GM12865 (cell line): ENCODE data around the gene BRINP3.

ENCODE experiments used
- DNase-seq: peaks from one replicate; pipeline ENCODE4 v3.0.0; 2010; ENCODE audit warnings: low read depth
- H3K4me3 ChIP-seq: 2 replicates; pipeline ENCODE4 v1.5.1; 2011; ENCODE audit warnings: mild to moderate bottlenecking, low read depth, low read length, control low read depth
- TF ChIP-seq, protein P1 (sequence below): IDR thresholded peaks from 2 replicates; pipeline ENCODE4 v1.5.1; 2011; ENCODE audit warnings: low read length, control low read depth, low read depth, inconsistent platforms; ENCODE audit not compliant: insufficient read depth; ENCODE audit errors: missing control alignments

BRINP3 gene

DNA sequence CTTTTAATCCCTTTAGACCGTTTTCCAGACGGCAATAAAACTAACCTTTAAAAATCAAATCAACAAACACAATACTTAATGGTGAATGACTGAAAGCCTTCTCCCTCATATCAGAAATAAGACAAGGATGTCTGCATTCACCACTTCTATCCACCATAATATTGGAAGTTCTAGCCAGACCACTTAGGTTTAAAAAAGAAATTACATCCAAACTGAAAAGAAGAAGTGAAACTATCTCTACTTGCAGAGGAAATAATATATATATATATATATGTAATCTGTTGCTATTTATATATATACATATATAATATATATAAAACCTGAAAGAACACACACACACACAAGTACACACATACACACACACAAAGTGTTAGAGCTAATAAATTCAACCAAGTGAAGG lies 100.4 kb downstream of the BRINP3 start:
- no peak overlapping the region for H3K4me3 ChIP-seq
- no peak for DNase-seq
- TF ChIP-seq, protein P1, sequence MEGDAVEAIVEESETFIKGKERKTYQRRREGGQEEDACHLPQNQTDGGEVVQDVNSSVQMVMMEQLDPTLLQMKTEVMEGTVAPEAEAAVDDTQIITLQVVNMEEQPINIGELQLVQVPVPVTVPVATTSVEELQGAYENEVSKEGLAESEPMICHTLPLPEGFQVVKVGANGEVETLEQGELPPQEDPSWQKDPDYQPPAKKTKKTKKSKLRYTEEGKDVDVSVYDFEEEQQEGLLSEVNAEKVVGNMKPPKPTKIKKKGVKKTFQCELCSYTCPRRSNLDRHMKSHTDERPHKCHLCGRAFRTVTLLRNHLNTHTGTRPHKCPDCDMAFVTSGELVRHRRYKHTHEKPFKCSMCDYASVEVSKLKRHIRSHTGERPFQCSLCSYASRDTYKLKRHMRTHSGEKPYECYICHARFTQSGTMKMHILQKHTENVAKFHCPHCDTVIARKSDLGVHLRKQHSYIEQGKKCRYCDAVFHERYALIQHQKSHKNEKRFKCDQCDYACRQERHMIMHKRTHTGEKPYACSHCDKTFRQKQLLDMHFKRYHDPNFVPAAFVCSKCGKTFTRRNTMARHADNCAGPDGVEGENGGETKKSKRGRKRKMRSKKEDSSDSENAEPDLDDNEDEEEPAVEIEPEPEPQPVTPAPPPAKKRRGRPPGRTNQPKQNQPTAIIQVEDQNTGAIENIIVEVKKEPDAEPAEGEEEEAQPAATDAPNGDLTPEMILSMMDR, result no peak

DNA sequence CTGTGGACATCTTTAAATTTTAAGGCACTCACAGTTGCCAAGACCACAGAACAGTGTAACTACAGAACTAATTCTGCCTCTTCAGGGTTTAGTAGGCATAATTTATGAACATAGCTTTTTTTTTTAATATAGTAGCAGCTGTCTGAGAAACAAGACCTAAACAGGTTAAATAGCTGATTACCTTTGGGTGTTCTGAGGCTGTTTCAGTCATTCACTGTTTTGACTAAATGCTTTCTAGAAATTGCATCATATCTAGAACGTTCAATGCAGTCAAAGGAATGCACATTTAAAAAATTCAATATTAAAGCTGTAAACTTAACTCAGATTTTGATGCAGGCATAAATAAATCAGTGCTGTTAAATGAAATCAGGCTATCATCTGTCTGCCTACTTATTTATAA lies 101.6 kb downstream of the BRINP3 start:
- no peak for DNase-seq
- H3K4me3 ChIP-seq, result no peak overlapping the region
- TF ChIP-seq, protein P1, result no peak

DNA sequence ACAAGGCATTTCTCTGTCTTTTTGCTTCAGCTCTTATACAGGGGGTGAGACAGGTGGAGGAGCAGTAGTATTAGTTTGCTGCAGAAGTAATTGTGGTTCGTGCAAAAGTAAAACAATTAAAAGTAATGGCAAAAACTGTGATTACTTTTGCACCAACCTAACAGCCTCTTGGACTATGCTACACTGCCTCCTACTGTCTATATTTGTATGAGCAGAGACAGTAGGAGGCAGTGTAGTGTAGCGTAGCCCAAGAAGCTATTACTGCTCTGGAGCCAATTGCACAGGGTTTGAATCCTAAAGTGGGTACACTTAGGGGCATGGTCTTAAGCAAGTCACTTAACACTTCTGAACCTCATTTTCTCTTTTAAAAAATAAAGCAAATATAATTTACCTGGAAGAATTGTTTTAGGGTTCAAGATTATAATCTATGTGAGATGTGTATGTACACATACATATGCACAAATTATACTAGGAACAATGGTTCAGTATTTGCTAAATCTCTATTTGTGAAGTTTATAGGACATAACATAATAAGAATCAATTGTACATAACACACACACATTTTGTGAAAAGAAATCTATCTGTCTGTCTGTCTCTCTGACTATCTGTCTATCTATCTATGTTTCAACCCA lies 103.8 kb downstream of the BRINP3 start:
- TF ChIP-seq, protein P1, result peak; percentile 67
- peak; percentile 49 for DNase-seq
- H3K4me3 ChIP-seq, result no peak overlapping the region

DNA sequence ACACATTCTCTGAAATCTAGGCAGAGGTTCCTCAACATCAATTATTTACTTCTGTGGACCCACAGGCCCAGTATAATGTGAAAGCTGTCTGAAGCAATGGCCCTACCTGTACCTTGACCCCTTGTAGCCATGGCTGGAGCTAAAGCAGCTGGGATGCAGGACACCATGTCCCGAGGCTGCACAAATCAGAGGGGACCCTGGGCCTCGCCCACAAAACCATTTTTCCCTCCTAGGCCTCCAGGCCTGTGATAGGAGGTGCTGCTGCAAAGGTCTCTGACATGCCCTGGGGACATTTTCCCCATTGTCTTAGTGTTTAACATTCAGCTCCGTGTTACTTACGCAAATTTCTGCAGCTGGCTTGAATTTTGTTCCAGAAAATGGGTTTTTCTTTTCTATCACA lies 110.5 kb downstream of the BRINP3 start:
- TF ChIP-seq, protein P1, result no peak
- DNase-seq, result no peak
- no peak overlapping the region for H3K4me3 ChIP-seq

DNA sequence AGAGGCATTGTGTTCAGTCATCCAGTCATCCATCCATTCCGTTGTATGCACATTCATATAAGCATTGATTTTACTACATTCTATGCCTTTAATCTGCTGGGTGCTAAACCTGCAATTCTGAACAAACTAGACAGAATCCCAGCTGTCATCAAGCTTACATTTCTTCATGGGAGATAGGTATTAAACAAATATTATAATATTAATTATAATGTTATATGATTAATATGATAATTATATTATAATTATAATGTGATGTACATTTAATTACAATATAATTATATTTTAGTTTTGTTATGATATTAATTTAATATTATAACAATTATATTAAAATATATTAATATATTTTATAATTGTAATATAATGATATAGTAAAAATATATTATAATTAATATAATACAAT lies 112.4 kb downstream of the BRINP3 start:
- DNase-seq, result no peak
- TF ChIP-seq, protein P1, result no peak
- H3K4me3 ChIP-seq, result no peak overlapping the region

DNA sequence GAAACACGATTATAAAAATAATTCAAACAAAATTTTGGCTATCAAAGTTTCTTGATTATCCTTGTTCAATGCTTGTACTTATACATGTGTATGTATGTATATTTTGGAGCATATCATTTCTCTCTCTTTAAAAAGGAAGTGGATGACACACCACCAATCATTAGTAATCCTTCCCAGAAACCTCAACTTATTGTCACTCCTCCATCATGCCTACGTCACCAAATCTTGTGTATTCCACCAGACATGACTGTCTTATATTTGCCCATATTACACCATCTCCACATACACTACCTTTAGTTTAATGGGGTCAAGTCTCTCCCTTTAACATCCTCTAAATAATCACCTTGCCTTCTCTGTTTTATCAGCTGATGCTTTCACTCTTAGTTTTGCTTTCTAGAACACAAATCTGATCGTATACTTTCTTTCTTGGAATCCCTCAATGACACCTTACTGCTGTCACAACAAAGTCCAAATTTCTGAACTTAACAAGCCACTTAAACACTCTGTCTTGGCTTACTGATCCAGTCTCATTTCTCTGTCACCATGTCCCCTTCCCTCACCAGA lies 124.0 kb downstream of the BRINP3 start:
- DNase-seq, result no peak
- TF ChIP-seq, protein P1, result no peak
- H3K4me3 ChIP-seq, result peak overlapping the region; percentile 13; the same call in 1 of the 2 replicates

DNA sequence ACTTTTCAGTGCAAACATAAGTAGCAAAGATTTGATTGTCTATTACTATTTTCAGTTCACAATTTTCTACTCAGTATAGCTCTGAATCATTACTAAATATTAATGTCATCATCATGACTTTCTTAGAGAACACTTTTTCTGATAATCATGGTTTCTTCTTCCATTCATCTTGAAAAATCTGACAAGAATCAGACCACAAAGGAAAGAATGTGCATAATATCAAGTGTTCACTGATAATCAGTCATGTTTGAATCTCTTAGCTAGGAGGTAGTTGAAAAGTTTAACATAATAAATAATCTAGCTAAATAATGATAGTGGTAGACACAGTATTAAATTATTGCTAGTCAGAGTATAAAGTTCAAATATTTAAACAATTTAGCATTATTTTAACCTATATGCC lies 133.2 kb downstream of the BRINP3 start:
- TF ChIP-seq, protein P1, result no peak
- H3K4me3 ChIP-seq, result no peak overlapping the region

More for the DNA sequence above, 133.2 kb downstream of the BRINP3 start:
- DNase-seq, result no peak
